Suprapubic skin (tissue), 4 donors: ENCODE measurements around the gene TMEM245. TPM values are rescaled to one million over a fixed set of nuclear protein-coding genes. Genes with fewer than 3 reads are reported as not detected.

Source experiments
- DNase-seq, 2 donors: peaks; one replicate each; pipeline ENCODE4 v3.0.0-alpha.2; 2019; ENCODE audit warnings: low spot score in 2 of 2
- H3K27ac ChIP-seq: fragments of 200-600 bp; sonication (generic); one replicate; pipeline ENCODE4 v1.5.1; 2019
- H3K27me3 ChIP-seq: fragments of 200-600 bp; sonication (generic); one replicate; pipeline ENCODE4 v1.5.1; 2019
- H3K36me3 ChIP-seq: fragments of 200-600 bp; sonication (generic); one replicate; pipeline ENCODE4 v1.5.1; 2019
- H3K4me1 ChIP-seq: fragments of 200-600 bp; sonication (generic); one replicate; pipeline ENCODE4 v1.5.1; 2019
- H3K4me3 ChIP-seq: fragments of 200-600 bp; sonication (generic); one replicate; pipeline ENCODE4 v1.5.1; 2019; ENCODE audit warnings: mild to moderate bottlenecking
- H3K9me3 ChIP-seq: fragments of 200-600 bp; sonication (generic); one replicate; pipeline ENCODE4 v1.5.1; 2019
- CTCF ChIP-seq, 2 donors: fragments of 200-600 bp in 1 of 2; fragments of 450-650 bp in 1 of 2; sonication (generic) in 1 of 2; IDR thresholded peaks; one replicate each; pipeline ENCODE4 v1.5.1; 2016 to 2019; ENCODE audit warnings: antibody characterized with exemption in 2 of 2, mild to moderate bottlenecking in 1 of 2, moderate library complexity in 1 of 2
- EP300 ChIP-seq: sonication (generic); formaldehyde crosslinking; IDR thresholded peaks from one replicate; pipeline ENCODE4 v1.6.1; 2017; ENCODE audit warnings: antibody characterized with exemption
- POLR2A ChIP-seq, 2 donors: fragments of 450-650 bp; IDR thresholded peaks; one replicate each; pipeline ENCODE4 v1.6.1; 2017; ENCODE audit warnings: antibody characterized with exemption in 2 of 2, mild to moderate bottlenecking in 2 of 2, moderate library complexity in 2 of 2
- POLR2AphosphoS5 ChIP-seq, 3 donors: sonication (generic); formaldehyde crosslinking; IDR thresholded peaks; one replicate each; pipeline ENCODE4 v1.6.1; 2017; ENCODE audit warnings: antibody characterized with exemption in 3 of 3
- WGBS: methylation state at CpG from one replicate; pipeline ENCODE4 v1.1.5; 2018; 5-methylcytosine and 5-hydroxymethylcytosine counted together
- total RNA-seq, 4 donors: library from RNA; depleted of rRNA; stranded (reverse); fragments of >200 nt; gene quantifications; one replicate each; pipeline ENCODE4 v1.1.0, GENCODE V29; 2016

TMEM245 gene
- total RNA-seq, 4 donors from 2014 or later = 38.6 to 58.9 (median 54.3) TPM

- WGBS = 63% methylated on average over 6 of the region's 6 CpGs
- no peaks in the 10 kb centered on the region for H3K9me3 ChIP-seq
- H3K36me3 ChIP-seq = peaks cover 8% of the 10 kb centered on the region
- no peaks in the 10 kb centered on the region for H3K27me3 ChIP-seq
- H3K27ac ChIP-seq = no peak overlapping the region
- no peak for DNase-seq
- H3K4me1 ChIP-seq = peaks cover 5% of the 10 kb centered on the region
- H3K4me3 ChIP-seq = no peak overlapping the region
- no peak for TF ChIP-seq CTCF (IDR thresholded peaks at IDR 0.05)
- TF ChIP-seq EP300 = no peak
- TF ChIP-seq POLR2AphosphoS5 (IDR thresholded peaks at IDR 0.05) = no peak
- TF ChIP-seq POLR2A (IDR thresholded peaks at IDR 0.05) = no peak
These were observed 98.9 kb downstream of the TMEM245 start for GRCh38 chr9:109020581-109021511.

GRCh38 chr9:109020113-109020512, 99.6 kb downstream of the TMEM245 start:
- H3K27ac ChIP-seq = no peak overlapping the region
- H3K4me3 ChIP-seq = no peak overlapping the region
- WGBS = 46% methylated on average over 3 of the region's 3 CpGs
- no peak for DNase-seq
- no peaks in the 10 kb centered on the region for H3K9me3 ChIP-seq
- peaks cover 5% of the 10 kb centered on the region for H3K4me1 ChIP-seq
- H3K36me3 ChIP-seq = peaks cover 8% of the 10 kb centered on the region
- no peaks in the 10 kb centered on the region for H3K27me3 ChIP-seq
- TF ChIP-seq POLR2AphosphoS5 (IDR thresholded peaks at IDR 0.05) (no peak), POLR2A (IDR thresholded peaks at IDR 0.05) (no peak), CTCF (IDR thresholded peaks at IDR 0.05) (no peak), EP300 (no peak)

- H3K9me3 ChIP-seq = no peaks in the 10 kb centered on the region
- 66% methylated on average over 3 of the region's 3 CpGs for WGBS
- peaks cover 8% of the 10 kb centered on the region for H3K36me3 ChIP-seq
- H3K4me3 ChIP-seq = no peak overlapping the region
- H3K4me1 ChIP-seq = peaks cover 8% of the 10 kb centered on the region
- no peak for TF ChIP-seq CTCF (IDR thresholded peaks at IDR 0.05)
- no peak for TF ChIP-seq POLR2A (IDR thresholded peaks at IDR 0.05)
- TF ChIP-seq POLR2AphosphoS5 (IDR thresholded peaks at IDR 0.05) = no peak
- TF ChIP-seq EP300 = no peak
- DNase-seq = no peak
- H3K27me3 ChIP-seq = no peaks in the 10 kb centered on the region
- no peak overlapping the region for H3K27ac ChIP-seq
These were observed 100.3 kb downstream of the TMEM245 start for GRCh38 chr9:109019420-109019819.

GRCh38 chr9:109017493-109017892, 102.3 kb downstream of the TMEM245 start:
- TF ChIP-seq EP300 = no peak
- no peak for TF ChIP-seq POLR2AphosphoS5 (IDR thresholded peaks at IDR 0.05)
- TF ChIP-seq CTCF (IDR thresholded peaks at IDR 0.05) = no peak
- no peak for TF ChIP-seq POLR2A (IDR thresholded peaks at IDR 0.05)
- Histone ChIP-seq H3K36me3 (peaks cover 8% of the 10 kb centered on the region), H3K27me3 (no peaks in the 10 kb centered on the region), H3K4me3 (no peak overlapping the region), H3K9me3 (no peaks in the 10 kb centered on the region), H3K27ac (no peak overlapping the region), H3K4me1 (peaks cover 25% of the 10 kb centered on the region)
- no peak for DNase-seq
- 91% methylated on average over 6 of the region's 6 CpGs for WGBS

- Histone ChIP-seq H3K4me3 (no peak overlapping the region), H3K9me3 (no peaks in the 10 kb centered on the region), H3K4me1 (peaks cover 29% of the 10 kb centered on the region), H3K27me3 (no peaks in the 10 kb centered on the region), H3K36me3 (peaks cover 8% of the 10 kb centered on the region), H3K27ac (no peak overlapping the region)
- no peak for TF ChIP-seq POLR2A (IDR thresholded peaks at IDR 0.05)
- no peak for TF ChIP-seq POLR2AphosphoS5 (IDR thresholded peaks at IDR 0.05)
- no peak for TF ChIP-seq CTCF (IDR thresholded peaks at IDR 0.05)
- TF ChIP-seq EP300 = no peak
- DNase-seq = no peak
These were observed 102.7 kb downstream of the TMEM245 start for GRCh38 chr9:109017061-109017460.
